Measurements from ENCODE around the gene CDKN2B-AS1. TPM values are rescaled to one million over a fixed set of nuclear protein-coding genes. Genes with fewer than 3 reads are reported as not detected.
"Not testable (repeated sequence)": the region's sequence is repeated elsewhere in the genome, so short reads cannot be mapped to it uniquely, and the experiment has no call there.

CDKN2B-AS1 gene
- total RNA-seq: 2.4 TPM
- long read RNA-seq: 0 reads

DNA sequence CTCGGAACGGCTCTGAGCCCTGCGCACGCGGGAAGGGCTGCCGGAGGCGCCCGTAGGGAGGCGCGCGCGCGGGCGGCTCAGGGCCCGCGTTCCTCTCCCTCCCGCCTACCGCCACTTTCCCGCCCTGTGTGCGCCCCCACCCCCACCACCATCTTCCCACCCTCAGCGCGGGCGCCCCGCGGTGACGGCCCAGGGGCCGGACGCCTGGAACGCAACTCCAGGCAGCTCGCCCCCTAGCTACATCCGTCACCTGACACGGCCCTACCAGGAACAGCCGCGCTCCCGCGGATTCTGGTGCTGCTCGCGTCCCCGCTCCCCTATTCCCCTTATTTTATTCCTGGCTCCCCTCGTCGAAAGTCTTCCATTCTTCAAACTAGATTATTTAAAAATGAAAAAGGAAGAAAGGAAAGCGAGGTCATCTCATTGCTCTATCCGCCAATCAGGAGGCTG lies at the start of gene CDKN2B-AS1:
Gene CDKN2B-AS1, plus strand, starts transcription at position 236 of the 450 bp plus-strand sequence.
- intact Hi-C loops (cut with DNase I): no loop called here
- peaks cover 14% of the 10 kb centered on the region for H3K4me1 ChIP-seq
- TF ChIP-seq, protein P1, sequence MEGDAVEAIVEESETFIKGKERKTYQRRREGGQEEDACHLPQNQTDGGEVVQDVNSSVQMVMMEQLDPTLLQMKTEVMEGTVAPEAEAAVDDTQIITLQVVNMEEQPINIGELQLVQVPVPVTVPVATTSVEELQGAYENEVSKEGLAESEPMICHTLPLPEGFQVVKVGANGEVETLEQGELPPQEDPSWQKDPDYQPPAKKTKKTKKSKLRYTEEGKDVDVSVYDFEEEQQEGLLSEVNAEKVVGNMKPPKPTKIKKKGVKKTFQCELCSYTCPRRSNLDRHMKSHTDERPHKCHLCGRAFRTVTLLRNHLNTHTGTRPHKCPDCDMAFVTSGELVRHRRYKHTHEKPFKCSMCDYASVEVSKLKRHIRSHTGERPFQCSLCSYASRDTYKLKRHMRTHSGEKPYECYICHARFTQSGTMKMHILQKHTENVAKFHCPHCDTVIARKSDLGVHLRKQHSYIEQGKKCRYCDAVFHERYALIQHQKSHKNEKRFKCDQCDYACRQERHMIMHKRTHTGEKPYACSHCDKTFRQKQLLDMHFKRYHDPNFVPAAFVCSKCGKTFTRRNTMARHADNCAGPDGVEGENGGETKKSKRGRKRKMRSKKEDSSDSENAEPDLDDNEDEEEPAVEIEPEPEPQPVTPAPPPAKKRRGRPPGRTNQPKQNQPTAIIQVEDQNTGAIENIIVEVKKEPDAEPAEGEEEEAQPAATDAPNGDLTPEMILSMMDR (IDR thresholded peaks at IDR 0.05): no peak
- peak; percentile 71 for DNase-seq
- H3K27ac ChIP-seq: peak within 1 kb of the TSS; percentile 93
- H3K27me3 ChIP-seq (ENCODE audit: low read depth): peaks cover 29% of the 10 kb centered on the region
- no peaks in the 10 kb centered on the region for H3K36me3 ChIP-seq
- peak; percentile 77 to 79 for ATAC-seq
- H3K4me3 ChIP-seq: peak within 1 kb of the TSS; percentile 83
- no peaks in the 10 kb centered on the region for H3K9me3 ChIP-seq

GRCh38 chr9:21945606-21946005 lies 49.0 kb upstream of the CDKN2B-AS1 start:
- Histone ChIP-seq H3K27me3 (ENCODE audit: low read depth) (no peaks in the 10 kb centered on the region), H3K36me3 (no peaks in the 10 kb centered on the region), H3K9me3 (no peaks in the 10 kb centered on the region), H3K27ac (no peak overlapping the region), H3K4me3 (no peak overlapping the region), H3K4me1 (no peaks in the 10 kb centered on the region)
- DNase-seq (no peak), ATAC-seq (no peak)
- TF ChIP-seq, protein P1 (IDR thresholded peaks at IDR 0.05): no peak
- intact Hi-C loops (cut with DNase I): no loop called here

DNA sequence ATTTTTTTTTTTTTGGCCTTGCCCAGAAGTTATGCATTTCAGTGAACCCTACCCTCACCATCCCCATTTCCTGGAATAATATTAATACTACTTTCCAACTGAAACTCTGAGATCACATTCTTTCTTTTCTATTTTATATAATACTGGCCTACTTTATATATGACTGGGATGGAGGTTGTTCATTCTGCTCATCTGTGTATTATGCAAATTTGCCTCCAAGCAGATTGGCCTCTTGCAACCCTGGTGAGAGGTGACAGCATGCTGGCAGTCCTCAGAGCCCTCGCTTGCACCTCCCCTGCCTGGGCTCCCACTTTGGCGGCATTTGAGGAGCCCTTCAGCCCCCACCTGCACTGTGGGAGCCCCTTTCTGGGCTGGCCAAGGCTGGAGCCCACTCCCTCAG lies 35.8 kb upstream of the CDKN2B-AS1 start:
- intact Hi-C loops (cut with DNase I): no loop called here
- ATAC-seq (no peak), DNase-seq (no peak)
- Histone ChIP-seq H3K9me3 (no peaks in the 10 kb centered on the region), H3K36me3 (no peaks in the 10 kb centered on the region), H3K27me3 (ENCODE audit: low read depth) (peaks cover 13% of the 10 kb centered on the region), H3K4me1 (no peaks in the 10 kb centered on the region), H3K27ac (no peak overlapping the region), H3K4me3 (no peak overlapping the region)
- TF ChIP-seq, protein P1 (IDR thresholded peaks at IDR 0.05): no peak

GRCh38 chr9:21959268-21959667 lies 35.3 kb upstream of the CDKN2B-AS1 start:
- peaks cover 17% of the 10 kb centered on the region for H3K27me3 ChIP-seq (ENCODE audit: low read depth)
- H3K36me3 ChIP-seq; intact Hi-C loops (cut with DNase I); H3K4me3 ChIP-seq; H3K4me1 ChIP-seq; H3K9me3 ChIP-seq; ATAC-seq; DNase-seq; H3K27ac ChIP-seq: not testable (repeated sequence)

DNA sequence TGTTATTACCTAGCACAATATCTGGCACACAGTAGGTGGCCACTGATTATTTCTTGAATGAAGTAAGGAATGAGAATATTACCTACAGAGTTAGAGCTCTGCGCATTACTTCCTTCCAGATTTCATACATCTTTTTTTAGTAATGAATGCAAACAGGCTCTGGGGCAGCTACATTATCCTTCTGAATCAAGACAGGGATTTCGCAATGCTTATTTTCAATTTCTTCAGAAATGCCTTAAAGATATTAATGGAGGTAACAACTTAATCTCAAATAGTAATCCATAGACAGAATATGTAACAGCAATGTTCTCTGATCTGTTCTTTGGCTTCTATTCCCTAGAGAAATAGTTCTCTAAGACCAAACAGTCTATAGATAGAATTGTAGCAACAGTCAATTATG lies 33.0 kb upstream of the CDKN2B-AS1 start:
- H3K4me3 ChIP-seq: no peak overlapping the region
- peaks cover 40% of the 10 kb centered on the region for H3K27me3 ChIP-seq (ENCODE audit: low read depth)
- H3K36me3 ChIP-seq: no peaks in the 10 kb centered on the region
- H3K27ac ChIP-seq: no peak overlapping the region
- peaks cover 15% of the 10 kb centered on the region for H3K4me1 ChIP-seq
- no peaks in the 10 kb centered on the region for H3K9me3 ChIP-seq
- intact Hi-C loops (cut with DNase I): no loop called here
- no peak for DNase-seq
- TF ChIP-seq, protein P1 (IDR thresholded peaks at IDR 0.05): no peak
- no peak for ATAC-seq

DNA sequence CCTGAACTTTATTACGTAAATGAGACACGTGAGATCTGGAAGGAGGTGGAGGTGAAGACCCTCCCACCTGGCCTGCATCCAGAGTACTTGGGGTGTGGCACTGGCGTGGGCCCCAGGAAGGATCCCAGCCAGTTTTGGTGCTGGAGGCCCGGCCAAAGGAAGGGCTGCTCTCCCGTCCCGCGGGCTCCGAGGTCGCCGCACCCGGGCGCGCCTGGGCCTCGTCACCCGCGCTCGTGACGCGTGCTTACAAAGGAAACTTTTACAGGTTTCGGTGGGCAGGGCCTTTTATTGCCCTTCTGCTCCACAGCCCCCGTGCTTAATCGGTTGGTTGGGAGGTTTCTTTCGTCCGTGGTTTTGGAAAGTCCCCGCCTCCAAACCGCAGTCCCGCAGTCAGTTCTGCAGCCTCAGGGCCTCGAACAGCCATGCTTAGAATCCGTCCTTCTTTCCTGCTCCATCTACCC lies 29.6 kb upstream of the CDKN2B-AS1 start:
- TF ChIP-seq, protein P1 (IDR thresholded peaks at IDR 0.05): no peak
- ATAC-seq (peak; percentile 60 to 71), DNase-seq (no peak)
- Histone ChIP-seq H3K36me3 (no peaks in the 10 kb centered on the region), H3K9me3 (no peaks in the 10 kb centered on the region), H3K4me3 (peak overlapping the region; percentile 43), H3K27ac (no peak overlapping the region), H3K27me3 (ENCODE audit: low read depth) (peaks cover 74% of the 10 kb centered on the region), H3K4me1 (peaks cover 21% of the 10 kb centered on the region)
- intact Hi-C loops (cut with DNase I): no loop called here

All from lower lobe of right lung (tissue), 2 donors.